Hindlimb muscle (tissue), 1 donor: Measurements from ENCODE around the gene RIMBP3C. TPM values are rescaled to one million over a fixed set of nuclear protein-coding genes. Genes with fewer than 3 reads are reported as not detected.
A peak's percentile ranks its signal among the peaks of the same experiment; 100 is the strongest.
"Not testable (repeated sequence)": the region's sequence is repeated elsewhere in the genome, so short reads cannot be mapped to it uniquely, and the experiment has no call there.

ENCODE experiments used
- DNase-seq: peaks from one replicate; pipeline ENCODE4 v3.0.0-alpha.2; 2013
- polyA plus RNA-seq: library from polyadenylated mRNA; unstranded; fragments of 120-200 nt; gene quantifications from one replicate; pipeline ENCODE4 v1.2.1, GENCODE V29; 2013; ENCODE audit not compliant: insufficient read length

RIMBP3C gene
- polyA plus RNA-seq, 1 donor, result 0.41 TPM

GRCh38 chr22:21573750-21574494 is 22.7 kb upstream of the RIMBP3C start:
- no peak for DNase-seq

GRCh38 chr22:21573293-21573734 is 22.1 kb upstream of the RIMBP3C start:
- DNase-seq, result no peak

GRCh38 chr22:21571679-21572078 is 20.4 kb upstream of the RIMBP3C start:
- no peak for DNase-seq

- DNase-seq, result no peak
Observed at GRCh38 chr22:21570398-21570797, 19.1 kb upstream of the RIMBP3C start.

GRCh38 chr22:21569459-21570170 is 18.4 kb upstream of the RIMBP3C start:
- no peak for DNase-seq

GRCh38 chr22:21569076-21569427 is 17.8 kb upstream of the RIMBP3C start:
- not testable (repeated sequence) for DNase-seq

GRCh38 chr22:21568347-21569075 is 17.2 kb upstream of the RIMBP3C start:
- peak; percentile 6 for DNase-seq

- DNase-seq, result peak; percentile 87
Observed at GRCh38 chr22:21567456-21568346, 16.4 kb upstream of the RIMBP3C start, which contains the start of gene UBE2L3. Gene UBE2L3, plus strand, starts transcription at chr22:21567714. Its CDS starts 31 bp downstream, at chr22:21567745.

GRCh38 chr22:21564411-21564810 is 13.2 kb upstream of the RIMBP3C start:
- DNase-seq, result no peak

GRCh38 chr22:21563912-21564311 is 12.7 kb upstream of the RIMBP3C start:
- no peak for DNase-seq

- DNase-seq, result not testable (repeated sequence)
Observed at GRCh38 chr22:21560657-21561056, 9.4 kb upstream of the RIMBP3C start.

- not testable (repeated sequence) for DNase-seq
Observed at GRCh38 chr22:21559345-21560125, 8.3 kb upstream of the RIMBP3C start.

- DNase-seq, result not testable (repeated sequence)
Observed at GRCh38 chr22:21550678-21551047, 598 bp downstream of the RIMBP3C start.

- not testable (repeated sequence) for DNase-seq
Observed at GRCh38 chr22:21550008-21550677, 1.1 kb downstream of the RIMBP3C start.

GRCh38 chr22:21549558-21549957 is 1.7 kb downstream of the RIMBP3C start:
- not testable (repeated sequence) for DNase-seq

- not testable (repeated sequence) for DNase-seq
Observed at GRCh38 chr22:21544432-21545322, 6.6 kb downstream of the RIMBP3C start.

GRCh38 chr22:21539862-21540261 is 11.4 kb downstream of the RIMBP3C start:
- DNase-seq, result not testable (repeated sequence)

- DNase-seq, result not testable (repeated sequence)
Observed at GRCh38 chr22:21532863-21533648, 18.2 kb downstream of the RIMBP3C start.

GRCh38 chr22:21531525-21531924 is 19.7 kb downstream of the RIMBP3C start:
- not testable (repeated sequence) for DNase-seq
